ENCODE data around the gene VPS13A. TPM values are rescaled to one million over a fixed set of nuclear protein-coding genes. Genes with fewer than 3 reads are reported as not detected.
"Not testable (repeated sequence)": the region's sequence is repeated elsewhere in the genome, so short reads cannot be mapped to it uniquely, and the experiment has no call there.

The VPS13A gene
- total RNA-seq, 1 experiment from 2014 or later: 32.6 TPM

DNA sequence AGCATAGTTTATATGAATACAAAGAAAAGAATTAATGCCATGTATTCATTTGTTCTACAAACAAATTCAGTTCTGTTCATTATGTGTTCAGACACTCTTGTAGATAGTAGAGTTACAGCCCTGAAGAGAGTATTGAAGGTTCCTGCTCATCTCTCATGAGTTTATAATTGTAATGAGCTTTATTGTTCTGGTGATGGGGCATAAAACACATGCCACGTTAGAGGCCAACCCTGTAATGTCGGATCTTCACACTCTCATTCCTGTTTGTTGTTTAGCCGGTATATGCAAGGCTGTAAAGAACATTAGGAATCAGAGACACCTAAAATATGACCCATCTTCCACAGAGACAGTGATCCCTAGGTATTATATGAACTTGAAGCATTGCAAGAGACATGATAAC is 214.5 kb downstream of the VPS13A start:
- H3K36me3 Mint-ChIP-seq (ENCODE audit: insufficient read depth, unreplicated experiment): no peaks in the 10 kb centered on the region
- BruUV-seq (replicated peaks): no TSS peak
- no peaks in the 10 kb centered on the region for H3K9me3 Mint-ChIP-seq (ENCODE audit: low read depth, unreplicated experiment)
- H3K27ac Mint-ChIP-seq (ENCODE audit: unreplicated experiment): no peak overlapping the region
- intact Hi-C loops (cut with micrococcal nuclease; ENCODE audit: unreplicated experiment): no loop called here
- no peaks in the 10 kb centered on the region for H3K27me3 Mint-ChIP-seq (ENCODE audit: unreplicated experiment)
- H3K4me3 Mint-ChIP-seq (ENCODE audit: low read depth, unreplicated experiment): no peak overlapping the region
- CTCF ChIA-PET: no interaction called here
- no peaks in the 10 kb centered on the region for H3K4me1 Mint-ChIP-seq (ENCODE audit: low read depth, unreplicated experiment)
- no peak for DNase-seq
- TF ChIP-seq CTCF (IDR thresholded peaks at IDR 0.05; ENCODE audit: unreplicated experiment): no peak

- no peak for DNase-seq
- CTCF ChIA-PET: no interaction called here
- intact Hi-C loops (cut with micrococcal nuclease; ENCODE audit: unreplicated experiment): no loop called here
- TF ChIP-seq CTCF (IDR thresholded peaks at IDR 0.05; ENCODE audit: unreplicated experiment): no peak
- H3K9me3 Mint-ChIP-seq (ENCODE audit: low read depth, unreplicated experiment): no peaks in the 10 kb centered on the region
- H3K27ac Mint-ChIP-seq (ENCODE audit: unreplicated experiment): no peak overlapping the region
- H3K4me1 Mint-ChIP-seq (ENCODE audit: low read depth, unreplicated experiment): no peaks in the 10 kb centered on the region
- no TSS peak for BruUV-seq (replicated peaks)
- no peaks in the 10 kb centered on the region for H3K27me3 Mint-ChIP-seq (ENCODE audit: unreplicated experiment)
- no peak overlapping the region for H3K4me3 Mint-ChIP-seq (ENCODE audit: low read depth, unreplicated experiment)
- no peaks in the 10 kb centered on the region for H3K36me3 Mint-ChIP-seq (ENCODE audit: insufficient read depth, unreplicated experiment)
Observed at GRCh38 chr9:77392328-77392727, 215.0 kb downstream of the VPS13A start.

GRCh38 chr9:77398581-77398980 is 221.2 kb downstream of the VPS13A start:
- DNase-seq; H3K36me3 Mint-ChIP-seq (ENCODE audit: insufficient read depth, unreplicated experiment); H3K9me3 Mint-ChIP-seq (ENCODE audit: low read depth, unreplicated experiment); intact Hi-C loops (cut with micrococcal nuclease; ENCODE audit: unreplicated experiment); H3K4me1 Mint-ChIP-seq (ENCODE audit: low read depth, unreplicated experiment); CTCF ChIA-PET; BruUV-seq (replicated peaks); H3K4me3 Mint-ChIP-seq (ENCODE audit: low read depth, unreplicated experiment); H3K27me3 Mint-ChIP-seq (ENCODE audit: unreplicated experiment); H3K27ac Mint-ChIP-seq (ENCODE audit: unreplicated experiment): not testable (repeated sequence)

DNA sequence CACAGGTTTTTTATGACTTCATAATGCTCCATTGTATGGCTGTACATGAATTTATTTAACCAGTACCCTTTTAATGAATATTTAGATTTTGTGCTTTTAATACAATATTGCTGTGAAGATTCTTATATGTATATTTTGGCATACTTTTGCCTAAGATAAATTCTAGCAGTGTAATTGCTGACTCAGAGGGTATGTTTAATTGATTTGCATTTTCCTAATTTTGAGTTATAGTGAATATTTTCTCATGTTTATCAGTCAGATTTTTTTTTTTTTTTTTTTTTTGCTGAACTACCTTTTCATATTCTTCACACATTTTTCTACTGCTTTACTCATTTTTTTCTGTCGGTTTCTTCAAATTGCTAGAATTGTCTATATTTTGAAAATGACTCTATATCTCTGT is 222.6 kb downstream of the VPS13A start:
- H3K36me3 Mint-ChIP-seq (ENCODE audit: insufficient read depth, unreplicated experiment): no peaks in the 10 kb centered on the region

DNA sequence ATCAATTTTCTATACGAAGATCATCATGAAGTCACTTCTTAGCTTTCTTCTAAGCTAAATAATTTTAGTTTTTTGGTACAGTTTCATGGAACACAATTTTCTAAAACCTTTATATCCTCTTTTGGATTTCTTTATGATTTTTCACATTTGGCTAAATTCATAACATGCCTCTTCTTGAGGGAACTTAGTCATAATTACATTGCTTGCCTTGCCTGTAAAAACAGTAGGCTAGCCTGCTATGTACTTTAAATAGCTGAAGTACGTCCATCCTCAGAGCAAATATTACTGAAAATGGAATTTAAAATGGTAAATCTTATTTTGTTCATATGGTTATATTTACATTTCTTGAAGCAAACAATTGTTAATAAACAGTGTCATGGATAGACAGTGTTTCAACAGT is 225.0 kb downstream of the VPS13A start:
- no peak for TF ChIP-seq CTCF (IDR thresholded peaks at IDR 0.05; ENCODE audit: unreplicated experiment)
- peaks cover 3% of the 10 kb centered on the region for H3K9me3 Mint-ChIP-seq (ENCODE audit: low read depth, unreplicated experiment)
- no peak overlapping the region for H3K27ac Mint-ChIP-seq (ENCODE audit: unreplicated experiment)
- CTCF ChIA-PET: no interaction called here
- peaks cover 7% of the 10 kb centered on the region for H3K36me3 Mint-ChIP-seq (ENCODE audit: insufficient read depth, unreplicated experiment)
- no peak overlapping the region for H3K4me3 Mint-ChIP-seq (ENCODE audit: low read depth, unreplicated experiment)
- no peaks in the 10 kb centered on the region for H3K27me3 Mint-ChIP-seq (ENCODE audit: unreplicated experiment)
- no peaks in the 10 kb centered on the region for H3K4me1 Mint-ChIP-seq (ENCODE audit: low read depth, unreplicated experiment)
- intact Hi-C loops (cut with micrococcal nuclease; ENCODE audit: unreplicated experiment): no loop called here
- no peak for DNase-seq
- no TSS peak for BruUV-seq (replicated peaks)

More for the DNA sequence above, 222.6 kb downstream of the VPS13A start:
- Mint-ChIP-seq H3K4me3 (ENCODE audit: low read depth, unreplicated experiment) (no peak overlapping the region), H3K27ac (ENCODE audit: unreplicated experiment) (no peak overlapping the region), H3K9me3 (ENCODE audit: low read depth, unreplicated experiment) (no peaks in the 10 kb centered on the region), H3K4me1 (ENCODE audit: low read depth, unreplicated experiment) (no peaks in the 10 kb centered on the region), H3K27me3 (ENCODE audit: unreplicated experiment) (no peaks in the 10 kb centered on the region)
- intact Hi-C loops (cut with micrococcal nuclease; ENCODE audit: unreplicated experiment): no loop called here
- no peak for TF ChIP-seq CTCF (IDR thresholded peaks at IDR 0.05; ENCODE audit: unreplicated experiment)
- no TSS peak for BruUV-seq (replicated peaks)
- CTCF ChIA-PET: no interaction called here
- no peak for DNase-seq
